K562 (cell line): ENCODE results near the gene CCL24. TPM values are rescaled to one million over a fixed set of nuclear protein-coding genes. Genes with fewer than 3 reads are reported as not detected.

Experiments
- BMI1 ChIP-seq: fragments of 150-350 bp; IDR thresholded peaks from 2 replicates; pipeline ENCODE4 v1.6.1; 2014; ENCODE audit warnings: low read length
- C11orf30 ChIP-seq: fragments of 450-650 bp; IDR thresholded peaks from 2 replicates; pipeline ENCODE4 v1.6.1; 2016; ENCODE audit warnings: low read depth, mild to moderate bottlenecking
- ETS2 ChIP-seq: IDR thresholded peaks from 2 replicates; pipeline ENCODE4 v1.6.1; 2016; ENCODE audit warnings: borderline replicate concordance, missing genetic modification characterization, mild to moderate bottlenecking, moderate library complexity, missing compliant biosample characterization; ENCODE audit not compliant: poor library complexity, severe bottlenecking
- HLTF ChIP-seq: fragments of 450-650 bp; IDR thresholded peaks from 2 replicates; pipeline ENCODE4 v1.6.1; 2016
- MCM2 ChIP-seq: fragments of 450-650 bp; IDR thresholded peaks from 2 replicates; pipeline ENCODE4 v1.6.1; 2017; ENCODE audit warnings: low read depth, mild to moderate bottlenecking
- MEIS2 ChIP-seq: fragments of 450-650 bp; IDR thresholded peaks from 2 replicates; pipeline ENCODE4 v1.6.1; 2014; ENCODE audit warnings: mild to moderate bottlenecking; ENCODE audit not compliant: partially characterized antibody
- NR4A1 ChIP-seq, 2 experiments: fragments of 250-450 bp in 1 of 2; fragments of 450-650 bp in 1 of 2; sonication (Bioruptor Pico) in 1 of 2; IDR thresholded peaks; 2 replicates each; pipeline versions ENCODE4 v1.4.0 to v1.6.1; 2016 to 2020; ENCODE audit warnings: mild to moderate bottlenecking in 2 of 2, missing compliant biosample characterization in 1 of 2, missing genetic modification characterization in 1 of 2, moderate library complexity in 1 of 2
- RBM25 ChIP-seq: fragments of 200-400 bp; formaldehyde crosslinking; IDR thresholded peaks from 2 replicates; pipeline ENCODE4 v1.6.1; 2018; ENCODE audit warnings: low read length, low read depth, moderate library complexity; ENCODE audit not compliant: severe bottlenecking
- SMC3 ChIP-seq: conservative IDR thresholded peaks from 2 replicates; pipeline ENCODE4 v1.6.1; 2011; ENCODE audit warnings: low read depth, low read length, improper control_type of control experiment; ENCODE audit not compliant: insufficient read depth
- ZFX ChIP-seq: sonication (generic); formaldehyde crosslinking; IDR thresholded peaks from 2 replicates; pipeline ENCODE4 v1.8.0; 2022; ENCODE audit warnings: mild to moderate bottlenecking, missing genetic modification reagents, moderate library complexity
- ZNF134 ChIP-seq: fragments of 250-450 bp; sonication (Bioruptor Pico); conservative IDR thresholded peaks from 2 replicates; pipeline ENCODE4 v1.4.0; 2020
- ZNF695 ChIP-seq: fragments of 450-650 bp; formaldehyde crosslinking; IDR thresholded peaks from 2 replicates; pipeline ENCODE4 v1.4.0; 2020; ENCODE audit warnings: mild to moderate bottlenecking, moderate library complexity
- polyA plus RNA-seq, 8 experiments: library from polyadenylated mRNA; depleted of rRNA in 4 of 8; stranded (reverse) in 5 of 8; unstranded in 3 of 8; fragments of >200 nt; fragmentation: Nextera tagmentation in 2 of 8; fragmentation: Illumina TruSeq in 1 of 8; extraction: Ambion mirVana in 2 of 8; extraction: Trizol in 1 of 8; gene quantifications; 2 replicates each; pipeline versions ENCODE4 v1.2.1 to v1.2.3, GENCODE V29; 2011 to 2014; ENCODE audit warnings: inconsistent platforms in 1 of 8, missing spikeins in 1 of 8
- total RNA-seq, 7 experiments: library from RNA; depleted of rRNA in 6 of 7; stranded (reverse); fragments of >200 nt in 6 of 7; fragmentation: Illumina TruSeq in 2 of 7; extraction: Trizol in 2 of 7; gene quantifications; 2 replicates each; pipeline versions ENCODE4 v1.2.1 to v1.2.3, GENCODE V29; 2011 to 2021; ENCODE audit warnings: low replicate concordance in 1 of 7
- TF ChIP-seq, protein P1 (sequence below), 2 experiments: IDR thresholded peaks in 1 of 2; conservative IDR thresholded peaks in 1 of 2; 2 replicates each; pipeline ENCODE4 v1.6.1; 2016; ENCODE audit warnings: low read depth in 2 of 2, mild to moderate bottlenecking in 1 of 2, missing compliant biosample characterization in 1 of 2, missing genetic modification characterization in 1 of 2, moderate library complexity in 1 of 2
- TF ChIP-seq, protein P2 (sequence below): fragments of 450-650 bp; formaldehyde crosslinking; conservative IDR thresholded peaks from 2 replicates; pipeline ENCODE4 v1.4.0; 2022; ENCODE audit warnings: mild to moderate bottlenecking, missing genetic modification characterization
- TF ChIP-seq, protein P3 (sequence below): fragments of 250-450 bp; sonication (Bioruptor Pico); IDR thresholded peaks from 2 replicates; pipeline ENCODE4 v1.4.0; 2020; ENCODE audit warnings: mild to moderate bottlenecking
- TF ChIP-seq, protein P4 (sequence below): fragments of 450-650 bp; conservative IDR thresholded peaks from 2 replicates; pipeline ENCODE4 v1.6.1; 2016; ENCODE audit warnings: missing genetic modification characterization, low read depth, mild to moderate bottlenecking, missing compliant biosample characterization, moderate library complexity
- TF ChIP-seq, protein P5 (sequence below), 2 experiments: fragments of 150-350 bp in 1 of 2; IDR thresholded peaks; 2 replicates each; pipeline ENCODE4 v1.6.1; 2012 to 2016; ENCODE audit warnings: low read depth in 2 of 2, low read length in 2 of 2, mild to moderate bottlenecking in 1 of 2, moderate library complexity in 1 of 2

Gene CCL24
- total and polyA plus RNA-seq, 9 of the 15 experiments (the other 6 are each of a cell fraction or from before 2014, with no cell fraction given), result 0.45 to 3.6 (median 0.95) TPM; not detected in 1

DNA sequence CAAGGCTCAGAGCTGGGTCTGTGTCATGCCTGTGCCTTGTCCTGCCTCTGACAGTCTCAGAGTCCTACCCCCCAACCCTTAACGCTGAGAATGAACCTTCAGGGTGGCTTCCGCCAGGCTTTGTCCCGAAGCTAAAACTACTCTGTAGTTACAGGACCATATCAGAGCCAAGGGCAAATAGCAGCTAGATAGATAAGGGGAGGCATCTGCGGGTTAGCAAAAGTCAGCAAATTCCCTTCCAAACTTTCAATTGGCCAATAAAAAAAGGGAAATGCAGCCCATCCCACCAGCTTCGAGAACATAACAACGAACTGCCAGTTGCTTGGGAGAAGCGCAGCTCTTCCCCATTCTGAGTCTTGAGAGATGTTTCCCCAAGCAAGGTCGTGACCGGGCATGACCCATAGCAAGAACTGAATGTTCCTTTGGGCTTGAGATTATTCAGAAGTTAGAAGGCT lies 17.7 kb downstream of the CCL24 start (continued):
- TF ChIP-seq SMC3 (no peak), ZNF695 (CRISPR knock-in tag) (no peak), NR4A1 (CRISPR knock-in tag; IDR thresholded peaks at IDR 0.05) (no peak), NR4A1 (tag; IDR thresholded peaks at IDR 0.05) (peak; percentile 32; the same call in 1 of the 2 replicates), ZFX (peak; percentile 21; the same call in 1 of the 2 replicates), BMI1 (no peak), HLTF (no peak), MCM2 (no peak), C11orf30 (peak; percentile 78), RBM25 (no peak), ETS2 (tag) (no peak), ZNF134 (CRISPR knock-in tag) (no peak), MEIS2 (no peak)
- TF ChIP-seq, protein P1, sequence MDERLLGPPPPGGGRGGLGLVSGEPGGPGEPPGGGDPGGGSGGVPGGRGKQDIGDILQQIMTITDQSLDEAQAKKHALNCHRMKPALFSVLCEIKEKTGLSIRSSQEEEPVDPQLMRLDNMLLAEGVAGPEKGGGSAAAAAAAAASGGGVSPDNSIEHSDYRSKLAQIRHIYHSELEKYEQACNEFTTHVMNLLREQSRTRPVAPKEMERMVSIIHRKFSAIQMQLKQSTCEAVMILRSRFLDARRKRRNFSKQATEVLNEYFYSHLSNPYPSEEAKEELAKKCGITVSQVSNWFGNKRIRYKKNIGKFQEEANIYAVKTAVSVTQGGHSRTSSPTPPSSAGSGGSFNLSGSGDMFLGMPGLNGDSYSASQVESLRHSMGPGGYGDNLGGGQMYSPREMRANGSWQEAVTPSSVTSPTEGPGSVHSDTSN (CRISPR knock-in tag; IDR thresholded peaks at IDR 0.05; ENCODE audit: low read depth), result no peak
- TF ChIP-seq, protein P1 (tag; conservative IDR thresholded peaks at IDR 0.05; ENCODE audit: low read depth), result no peak
- TF ChIP-seq, protein P2, sequence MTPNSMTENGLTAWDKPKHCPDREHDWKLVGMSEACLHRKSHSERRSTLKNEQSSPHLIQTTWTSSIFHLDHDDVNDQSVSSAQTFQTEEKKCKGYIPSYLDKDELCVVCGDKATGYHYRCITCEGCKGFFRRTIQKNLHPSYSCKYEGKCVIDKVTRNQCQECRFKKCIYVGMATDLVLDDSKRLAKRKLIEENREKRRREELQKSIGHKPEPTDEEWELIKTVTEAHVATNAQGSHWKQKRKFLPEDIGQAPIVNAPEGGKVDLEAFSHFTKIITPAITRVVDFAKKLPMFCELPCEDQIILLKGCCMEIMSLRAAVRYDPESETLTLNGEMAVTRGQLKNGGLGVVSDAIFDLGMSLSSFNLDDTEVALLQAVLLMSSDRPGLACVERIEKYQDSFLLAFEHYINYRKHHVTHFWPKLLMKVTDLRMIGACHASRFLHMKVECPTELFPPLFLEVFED (CRISPR knock-in tag), result no peak
- TF ChIP-seq, protein P3, sequence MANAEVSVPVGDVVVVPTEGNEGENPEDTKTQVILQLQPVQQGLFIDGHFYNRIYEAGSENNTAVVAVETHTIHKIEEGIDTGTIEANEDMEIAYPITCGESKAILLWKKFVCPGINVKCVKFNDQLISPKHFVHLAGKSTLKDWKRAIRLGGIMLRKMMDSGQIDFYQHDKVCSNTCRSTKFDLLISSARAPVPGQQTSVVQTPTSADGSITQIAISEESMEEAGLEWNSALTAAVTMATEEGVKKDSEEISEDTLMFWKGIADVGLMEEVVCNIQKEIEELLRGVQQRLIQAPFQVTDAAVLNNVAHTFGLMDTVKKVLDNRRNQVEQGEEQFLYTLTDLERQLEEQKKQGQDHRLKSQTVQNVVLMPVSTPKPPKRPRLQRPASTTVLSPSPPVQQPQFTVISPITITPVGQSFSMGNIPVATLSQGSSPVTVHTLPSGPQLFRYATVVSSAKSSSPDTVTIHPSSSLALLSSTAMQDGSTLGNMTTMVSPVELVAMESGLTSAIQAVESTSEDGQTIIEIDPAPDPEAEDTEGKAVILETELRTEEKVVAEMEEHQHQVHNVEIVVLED (CRISPR knock-in tag), result no peak
- TF ChIP-seq, protein P4, sequence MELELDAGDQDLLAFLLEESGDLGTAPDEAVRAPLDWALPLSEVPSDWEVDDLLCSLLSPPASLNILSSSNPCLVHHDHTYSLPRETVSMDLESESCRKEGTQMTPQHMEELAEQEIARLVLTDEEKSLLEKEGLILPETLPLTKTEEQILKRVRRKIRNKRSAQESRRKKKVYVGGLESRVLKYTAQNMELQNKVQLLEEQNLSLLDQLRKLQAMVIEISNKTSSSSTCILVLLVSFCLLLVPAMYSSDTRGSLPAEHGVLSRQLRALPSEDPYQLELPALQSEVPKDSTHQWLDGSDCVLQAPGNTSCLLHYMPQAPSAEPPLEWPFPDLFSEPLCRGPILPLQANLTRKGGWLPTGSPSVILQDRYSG, result 0 out of 2 replicates have a peak, but pooled peaks have one; percentile 33
- TF ChIP-seq, protein P5, sequence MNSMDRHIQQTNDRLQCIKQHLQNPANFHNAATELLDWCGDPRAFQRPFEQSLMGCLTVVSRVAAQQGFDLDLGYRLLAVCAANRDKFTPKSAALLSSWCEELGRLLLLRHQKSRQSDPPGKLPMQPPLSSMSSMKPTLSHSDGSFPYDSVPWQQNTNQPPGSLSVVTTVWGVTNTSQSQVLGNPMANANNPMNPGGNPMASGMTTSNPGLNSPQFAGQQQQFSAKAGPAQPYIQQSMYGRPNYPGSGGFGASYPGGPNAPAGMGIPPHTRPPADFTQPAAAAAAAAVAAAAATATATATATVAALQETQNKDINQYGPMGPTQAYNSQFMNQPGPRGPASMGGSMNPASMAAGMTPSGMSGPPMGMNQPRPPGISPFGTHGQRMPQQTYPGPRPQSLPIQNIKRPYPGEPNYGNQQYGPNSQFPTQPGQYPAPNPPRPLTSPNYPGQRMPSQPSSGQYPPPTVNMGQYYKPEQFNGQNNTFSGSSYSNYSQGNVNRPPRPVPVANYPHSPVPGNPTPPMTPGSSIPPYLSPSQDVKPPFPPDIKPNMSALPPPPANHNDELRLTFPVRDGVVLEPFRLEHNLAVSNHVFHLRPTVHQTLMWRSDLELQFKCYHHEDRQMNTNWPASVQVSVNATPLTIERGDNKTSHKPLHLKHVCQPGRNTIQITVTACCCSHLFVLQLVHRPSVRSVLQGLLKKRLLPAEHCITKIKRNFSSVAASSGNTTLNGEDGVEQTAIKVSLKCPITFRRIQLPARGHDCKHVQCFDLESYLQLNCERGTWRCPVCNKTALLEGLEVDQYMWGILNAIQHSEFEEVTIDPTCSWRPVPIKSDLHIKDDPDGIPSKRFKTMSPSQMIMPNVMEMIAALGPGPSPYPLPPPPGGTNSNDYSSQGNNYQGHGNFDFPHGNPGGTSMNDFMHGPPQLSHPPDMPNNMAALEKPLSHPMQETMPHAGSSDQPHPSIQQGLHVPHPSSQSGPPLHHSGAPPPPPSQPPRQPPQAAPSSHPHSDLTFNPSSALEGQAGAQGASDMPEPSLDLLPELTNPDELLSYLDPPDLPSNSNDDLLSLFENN (IDR thresholded peaks at IDR 0.05; ENCODE audit: low read depth in 2 of 2, low read length in 2 of 2), result no peak
